NK-92 treated with Interleukin-12 subunit alpha and Interleukin-12 subunit beta, amount 100 ng/mL, for 24 hours (cell line): ENCODE measurements around the gene PKD1L1.
"Not testable (repeated sequence)": the region's sequence is repeated elsewhere in the genome, so short reads cannot be mapped to it uniquely, and the experiment has no call there.

Experiments used
- DNase-seq: peaks from one replicate; lab custom pipeline; 2025; lab: John Stamatoyannopoulos, UW

The PKD1L1 gene

GRCh38 chr7:47938574-47939165 lies 9.6 kb downstream of the PKD1L1 start:
- DNase-seq, result no peak

GRCh38 chr7:47937711-47938573 lies 10.3 kb downstream of the PKD1L1 start:
- DNase-seq, result no peak

- no peak for DNase-seq
Measured at GRCh38 chr7:47937065-47937687, 11.1 kb downstream of the PKD1L1 start.

- no peak for DNase-seq
Measured at GRCh38 chr7:47936323-47936722, 11.9 kb downstream of the PKD1L1 start.

GRCh38 chr7:47935336-47935735 lies 12.9 kb downstream of the PKD1L1 start:
- no peak for DNase-seq

- no peak for DNase-seq
Measured at GRCh38 chr7:47934831-47935230, 13.4 kb downstream of the PKD1L1 start.

GRCh38 chr7:47933215-47933614 lies 15.1 kb downstream of the PKD1L1 start:
- no peak for DNase-seq

GRCh38 chr7:47932466-47933037 lies 15.7 kb downstream of the PKD1L1 start:
- DNase-seq, result no peak

GRCh38 chr7:47932016-47932415 lies 16.2 kb downstream of the PKD1L1 start:
- no peak for DNase-seq

GRCh38 chr7:47931005-47932004 lies 17.0 kb downstream of the PKD1L1 start:
- DNase-seq, result no peak

GRCh38 chr7:47924266-47924665 lies 24.0 kb downstream of the PKD1L1 start:
- DNase-seq, result no peak

- DNase-seq, result not testable (repeated sequence)
Measured at GRCh38 chr7:47923081-47923875, 25.0 kb downstream of the PKD1L1 start.

GRCh38 chr7:47916514-47916913 lies 31.8 kb downstream of the PKD1L1 start:
- not testable (repeated sequence) for DNase-seq

- no peak for DNase-seq
Measured at GRCh38 chr7:47915616-47915976, 32.7 kb downstream of the PKD1L1 start.

GRCh38 chr7:47914717-47915615 lies 33.3 kb downstream of the PKD1L1 start:
- DNase-seq, result no peak

- no peak for DNase-seq
Measured at GRCh38 chr7:47912332-47912731, 35.9 kb downstream of the PKD1L1 start.

- no peak for DNase-seq
Measured at GRCh38 chr7:47908720-47909119, 39.5 kb downstream of the PKD1L1 start.

GRCh38 chr7:47907981-47908616 lies 40.2 kb downstream of the PKD1L1 start:
- DNase-seq, result no peak

- DNase-seq, result no peak
Measured at GRCh38 chr7:47906883-47907282, 41.4 kb downstream of the PKD1L1 start.
